Retinal pigment epithelial cell (primary cell): Measurements from ENCODE around the gene UST.

ENCODE experiments used
- DNase-seq: peaks from one replicate; pipeline ENCODE4 v3.0.0-alpha.2; 2010; ENCODE audit warnings: low read depth
- H3K4me3 ChIP-seq: 2 replicates; pipeline ENCODE4 v1.5.1; 2011; ENCODE audit warnings: mild to moderate bottlenecking, low read length, control low read depth, moderate library complexity
- TF ChIP-seq, protein P1 (sequence below): conservative IDR thresholded peaks from 2 replicates; pipeline ENCODE4 v1.5.1; 2011; ENCODE audit warnings: low read depth, low read length, control low read depth, inconsistent platforms

Gene UST

DNA sequence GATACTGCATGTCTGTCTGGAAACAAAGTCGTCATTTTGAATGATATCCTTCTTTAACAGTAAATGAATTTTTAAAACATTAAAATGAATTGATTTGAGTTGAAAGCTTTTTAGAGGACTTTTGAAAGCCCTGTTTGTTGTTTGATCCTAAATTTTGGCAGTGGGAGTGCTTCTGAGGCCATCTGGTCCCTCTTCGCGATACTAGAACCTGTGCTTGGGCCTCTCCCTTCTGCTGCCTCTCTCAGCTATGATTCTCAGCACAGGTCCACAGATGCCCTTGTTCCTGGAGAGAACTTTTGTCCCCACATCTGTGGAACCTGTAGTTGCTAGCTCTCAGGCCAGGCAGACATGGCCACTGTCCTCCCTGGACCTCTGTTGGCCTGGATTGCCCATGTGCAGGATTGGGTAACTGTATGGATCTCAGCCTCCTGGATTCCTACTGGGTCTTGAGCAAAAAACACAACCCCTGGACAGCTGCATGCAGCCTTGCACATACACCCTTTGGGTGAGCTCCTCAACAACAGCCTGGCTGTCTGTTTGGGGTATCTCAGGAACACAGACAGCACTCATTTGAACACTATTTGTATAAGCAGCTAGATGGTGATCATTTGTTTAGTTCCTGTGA, 21.9 kb downstream of the UST start:
- H3K4me3 ChIP-seq = no peak overlapping the region
- DNase-seq = no peak
- TF ChIP-seq, protein P1, sequence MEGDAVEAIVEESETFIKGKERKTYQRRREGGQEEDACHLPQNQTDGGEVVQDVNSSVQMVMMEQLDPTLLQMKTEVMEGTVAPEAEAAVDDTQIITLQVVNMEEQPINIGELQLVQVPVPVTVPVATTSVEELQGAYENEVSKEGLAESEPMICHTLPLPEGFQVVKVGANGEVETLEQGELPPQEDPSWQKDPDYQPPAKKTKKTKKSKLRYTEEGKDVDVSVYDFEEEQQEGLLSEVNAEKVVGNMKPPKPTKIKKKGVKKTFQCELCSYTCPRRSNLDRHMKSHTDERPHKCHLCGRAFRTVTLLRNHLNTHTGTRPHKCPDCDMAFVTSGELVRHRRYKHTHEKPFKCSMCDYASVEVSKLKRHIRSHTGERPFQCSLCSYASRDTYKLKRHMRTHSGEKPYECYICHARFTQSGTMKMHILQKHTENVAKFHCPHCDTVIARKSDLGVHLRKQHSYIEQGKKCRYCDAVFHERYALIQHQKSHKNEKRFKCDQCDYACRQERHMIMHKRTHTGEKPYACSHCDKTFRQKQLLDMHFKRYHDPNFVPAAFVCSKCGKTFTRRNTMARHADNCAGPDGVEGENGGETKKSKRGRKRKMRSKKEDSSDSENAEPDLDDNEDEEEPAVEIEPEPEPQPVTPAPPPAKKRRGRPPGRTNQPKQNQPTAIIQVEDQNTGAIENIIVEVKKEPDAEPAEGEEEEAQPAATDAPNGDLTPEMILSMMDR = no peak

DNA sequence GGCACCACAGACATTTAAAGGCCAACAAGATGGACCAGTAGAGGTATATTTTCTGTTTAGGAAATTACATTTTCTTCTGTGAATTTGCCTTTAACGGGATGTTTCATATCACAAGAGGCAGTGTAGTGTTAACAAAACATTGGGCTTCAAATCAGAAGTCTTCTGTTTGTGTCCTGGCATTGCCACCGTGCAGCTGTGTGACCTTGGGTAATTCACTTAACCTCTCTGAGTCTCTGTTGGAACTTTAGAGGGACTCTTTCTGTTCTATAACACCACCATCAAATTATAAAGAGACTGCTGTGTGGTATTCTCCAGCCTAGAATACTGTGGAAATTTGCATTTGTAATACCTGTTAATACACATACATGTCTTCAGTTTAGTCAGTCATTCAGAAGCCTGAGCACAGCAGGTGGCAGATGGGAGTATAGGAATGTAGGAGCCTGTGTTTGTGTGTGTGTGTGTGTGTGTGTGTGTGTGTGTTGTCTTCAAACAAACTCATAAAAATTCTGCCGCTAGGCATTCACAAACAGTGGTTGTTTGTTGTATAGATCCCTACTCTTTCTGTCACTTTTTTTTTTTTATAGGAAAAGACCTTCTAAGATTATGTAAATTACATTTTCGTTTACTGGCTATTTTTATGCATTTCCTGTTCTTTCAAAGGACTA, 22.6 kb downstream of the UST start:
- TF ChIP-seq, protein P1 = no peak
- no peak for DNase-seq
- no peak overlapping the region for H3K4me3 ChIP-seq

DNA sequence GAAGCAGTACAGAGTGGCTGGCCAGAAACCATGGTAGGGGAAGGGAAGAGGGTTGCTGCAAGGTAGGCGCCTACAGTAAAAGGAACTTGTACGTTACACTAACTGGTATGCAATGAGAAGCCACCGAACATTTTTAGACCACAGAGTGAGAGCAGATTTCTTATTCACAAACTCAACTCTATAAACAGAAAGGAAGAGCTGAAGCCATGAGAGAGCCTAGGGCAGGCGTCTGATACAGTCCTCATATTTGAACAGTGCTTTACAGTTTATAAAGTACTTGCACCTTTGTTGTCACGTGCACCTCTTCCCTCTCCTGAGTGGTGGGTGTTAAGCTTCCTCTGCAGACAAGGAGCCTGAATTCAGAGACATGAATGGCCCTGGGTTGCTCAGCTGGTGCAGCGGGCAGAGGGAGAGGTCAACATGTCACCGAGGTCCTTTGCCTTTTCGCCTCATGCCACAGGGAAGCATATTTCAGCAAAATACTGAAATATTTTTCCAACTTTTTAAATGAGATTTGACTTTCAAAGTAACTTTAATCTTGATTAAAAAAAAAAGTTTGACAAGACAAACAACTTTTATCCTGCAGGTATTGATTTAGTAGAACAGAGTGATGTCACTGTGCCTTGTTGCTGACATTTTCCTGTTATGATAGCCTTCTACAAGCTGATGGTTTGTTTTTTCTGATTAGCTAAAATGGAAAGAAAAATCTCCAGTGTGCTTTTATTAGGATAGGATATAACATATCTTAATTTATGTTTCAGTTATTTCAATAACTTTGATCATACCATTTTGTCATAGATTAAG, 23.8 kb downstream of the UST start:
- TF ChIP-seq, protein P1 = no peak

DNA sequence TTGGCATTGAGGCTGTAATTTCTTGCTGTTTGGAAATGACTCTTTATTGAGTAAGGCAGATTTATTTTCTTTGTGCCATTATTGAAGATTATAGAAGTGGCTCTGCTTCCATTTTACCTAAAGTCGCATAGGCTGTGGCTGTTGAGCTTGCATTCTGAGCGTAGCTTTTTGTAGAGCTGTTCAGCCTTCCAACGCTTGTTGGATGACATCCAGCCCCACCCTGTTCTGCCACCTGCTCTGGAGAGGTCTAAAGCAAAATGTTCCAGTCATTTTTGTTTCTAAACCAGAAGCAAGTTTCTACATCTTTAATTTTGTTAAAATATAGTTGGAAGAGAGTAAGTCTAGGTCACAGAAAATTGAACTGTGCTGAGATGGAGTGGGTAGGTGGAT, 24.4 kb downstream of the UST start:
- no peak overlapping the region for H3K4me3 ChIP-seq
- DNase-seq = no peak
- TF ChIP-seq, protein P1 = no peak

More for the DNA sequence above, 23.8 kb downstream of the UST start:
- no peak overlapping the region for H3K4me3 ChIP-seq
- no peak for DNase-seq

DNA sequence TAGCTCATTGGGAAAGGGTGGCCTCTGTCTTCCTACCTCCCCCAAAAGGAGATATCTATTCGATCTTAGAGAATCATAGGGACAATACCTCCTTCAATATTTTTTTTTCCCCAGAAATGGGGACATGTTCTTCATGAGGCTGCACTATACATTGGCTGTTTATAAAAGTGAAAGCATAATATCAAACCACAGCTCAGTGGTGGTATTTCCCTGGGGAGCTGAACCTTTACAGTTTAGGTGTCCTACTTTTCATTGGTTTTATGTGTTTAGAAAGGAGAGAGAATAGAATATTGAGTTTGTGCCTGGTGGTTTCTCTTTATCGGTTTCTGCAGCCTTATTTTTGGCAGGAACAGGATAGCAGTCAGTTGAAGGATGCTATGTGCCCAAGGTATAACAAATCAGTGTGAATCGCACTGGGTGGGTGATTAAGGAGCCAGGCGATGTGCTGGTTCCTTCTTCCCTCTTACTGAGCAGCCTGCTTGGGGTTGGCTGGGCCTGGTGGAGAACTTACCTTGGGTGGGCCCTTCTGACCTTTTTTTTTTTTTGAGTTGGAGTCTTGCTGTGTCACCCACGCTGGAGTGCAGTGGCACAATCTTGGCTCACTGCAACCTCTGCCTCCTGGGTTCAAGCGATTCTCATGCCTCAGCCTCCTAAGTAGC, 25.2 kb downstream of the UST start:
- TF ChIP-seq, protein P1 = no peak
- DNase-seq = no peak
- H3K4me3 ChIP-seq = no peak overlapping the region

DNA sequence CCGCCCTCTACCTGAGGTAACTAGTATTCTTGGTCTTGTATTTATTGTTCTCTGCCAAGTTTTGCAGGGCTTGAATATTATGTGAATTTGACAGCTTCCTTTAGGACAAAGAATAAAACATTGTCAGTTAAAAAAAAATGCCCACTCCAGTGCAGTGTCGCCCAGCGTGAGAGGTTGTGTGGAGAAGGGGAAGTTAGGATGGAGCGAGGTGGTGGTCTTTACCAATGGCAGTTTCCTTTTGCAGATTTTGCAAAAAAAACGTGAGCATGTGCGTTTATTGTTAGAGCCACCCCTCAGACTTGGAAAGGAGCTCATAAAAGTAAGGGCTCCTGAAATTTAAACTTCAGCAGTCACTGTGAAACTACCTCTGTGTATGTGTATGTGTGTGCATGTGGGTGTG, 28.3 kb downstream of the UST start:
- H3K4me3 ChIP-seq = no peak overlapping the region
- TF ChIP-seq, protein P1 = no peak

More for the DNA sequence above, 28.3 kb downstream of the UST start:
- DNase-seq = no peak
